ENCODE results near the gene SMTNL1.

SMTNL1 gene

DNA sequence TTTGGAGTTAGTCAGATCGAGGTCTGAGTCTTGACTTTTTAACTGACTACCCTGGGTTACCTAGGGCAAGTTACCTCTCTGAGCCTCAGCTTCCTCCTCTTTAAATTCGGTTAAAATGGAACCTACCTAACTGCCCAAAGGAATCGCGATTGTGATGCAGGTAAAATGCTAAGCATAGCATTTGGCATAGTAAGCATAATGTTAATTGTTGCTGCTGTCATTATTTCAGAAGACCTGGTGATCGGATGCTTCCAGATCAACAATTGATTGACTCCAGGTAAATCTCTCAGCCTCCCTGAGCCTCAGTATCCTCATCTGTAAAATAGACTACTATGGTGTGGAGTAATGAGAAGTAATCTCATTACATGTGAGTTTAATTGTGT lies 21.3 kb upstream of the SMTNL1 start:
- peak overlapping the region; percentile 86 for H3K9ac ChIP-seq (ENCODE audit: low read length)
- H3K36me3 ChIP-seq (replicated peaks; ENCODE audit: low read depth, low read length), result peaks cover 13% of the 10 kb centered on the region
- H3K79me2 ChIP-seq (ENCODE audit: low read length), result peaks cover 51% of the 10 kb centered on the region
- no peaks in the 10 kb centered on the region for H3K9me3 ChIP-seq (ENCODE audit: insufficient read depth, low read length)
- H3K27me3 ChIP-seq (ENCODE audit: low read depth, low read length), result no peaks in the 10 kb centered on the region
- peaks cover 19% of the 10 kb centered on the region for H3K4me1 ChIP-seq (ENCODE audit: low read length)
- peak overlapping the region; percentile 56; the same call in 1 of the 2 replicates for H3K27ac ChIP-seq (ENCODE audit: low read length)
- TF ChIP-seq, protein P1, sequence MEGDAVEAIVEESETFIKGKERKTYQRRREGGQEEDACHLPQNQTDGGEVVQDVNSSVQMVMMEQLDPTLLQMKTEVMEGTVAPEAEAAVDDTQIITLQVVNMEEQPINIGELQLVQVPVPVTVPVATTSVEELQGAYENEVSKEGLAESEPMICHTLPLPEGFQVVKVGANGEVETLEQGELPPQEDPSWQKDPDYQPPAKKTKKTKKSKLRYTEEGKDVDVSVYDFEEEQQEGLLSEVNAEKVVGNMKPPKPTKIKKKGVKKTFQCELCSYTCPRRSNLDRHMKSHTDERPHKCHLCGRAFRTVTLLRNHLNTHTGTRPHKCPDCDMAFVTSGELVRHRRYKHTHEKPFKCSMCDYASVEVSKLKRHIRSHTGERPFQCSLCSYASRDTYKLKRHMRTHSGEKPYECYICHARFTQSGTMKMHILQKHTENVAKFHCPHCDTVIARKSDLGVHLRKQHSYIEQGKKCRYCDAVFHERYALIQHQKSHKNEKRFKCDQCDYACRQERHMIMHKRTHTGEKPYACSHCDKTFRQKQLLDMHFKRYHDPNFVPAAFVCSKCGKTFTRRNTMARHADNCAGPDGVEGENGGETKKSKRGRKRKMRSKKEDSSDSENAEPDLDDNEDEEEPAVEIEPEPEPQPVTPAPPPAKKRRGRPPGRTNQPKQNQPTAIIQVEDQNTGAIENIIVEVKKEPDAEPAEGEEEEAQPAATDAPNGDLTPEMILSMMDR (IDR thresholded peaks at IDR 0.05; ENCODE audit: low read depth, low read length), result no peak
- TF ChIP-seq EZH2phosphoT487 (IDR thresholded peaks at IDR 0.05; ENCODE audit: low read depth), result no peak
- peak overlapping the region; percentile 89 for H3K4me3 ChIP-seq (ENCODE audit: low read length)
- peaks cover 6% of the 10 kb centered on the region; the same call in 1 of the 2 replicates for H4K20me1 ChIP-seq (ENCODE audit: insufficient read depth, low read length)
- peak overlapping the region; percentile 80 for H3K4me2 ChIP-seq (ENCODE audit: low read length)
- H2AFZ ChIP-seq (ENCODE audit: low read depth, low read length), result peak overlapping the region; percentile 95

GRCh38 chr11:57521116-57521515 lies 16.3 kb upstream of the SMTNL1 start:
- Histone ChIP-seq H3K9me3 (ENCODE audit: insufficient read depth, low read length) (no peaks in the 10 kb centered on the region), H3K27ac (ENCODE audit: low read length) (no peak overlapping the region), H3K36me3 (replicated peaks; ENCODE audit: low read depth, low read length) (peaks cover 11% of the 10 kb centered on the region), H3K79me2 (ENCODE audit: low read length) (peaks cover 1% of the 10 kb centered on the region), H3K9ac (ENCODE audit: low read length) (no peak overlapping the region), H4K20me1 (ENCODE audit: insufficient read depth, low read length) (no peaks in the 10 kb centered on the region), H3K4me1 (ENCODE audit: low read length) (peaks cover 7% of the 10 kb centered on the region; the same call in 1 of the 2 replicates), H3K4me3 (ENCODE audit: low read length) (no peak overlapping the region), H2AFZ (ENCODE audit: low read depth, low read length) (no peak overlapping the region), H3K4me2 (ENCODE audit: low read length) (no peak overlapping the region), H3K27me3 (ENCODE audit: low read depth, low read length) (no peaks in the 10 kb centered on the region)
- no peak for TF ChIP-seq EZH2phosphoT487 (IDR thresholded peaks at IDR 0.05; ENCODE audit: low read depth)
- TF ChIP-seq, protein P1 (IDR thresholded peaks at IDR 0.05; ENCODE audit: low read depth, low read length), result no peak

DNA sequence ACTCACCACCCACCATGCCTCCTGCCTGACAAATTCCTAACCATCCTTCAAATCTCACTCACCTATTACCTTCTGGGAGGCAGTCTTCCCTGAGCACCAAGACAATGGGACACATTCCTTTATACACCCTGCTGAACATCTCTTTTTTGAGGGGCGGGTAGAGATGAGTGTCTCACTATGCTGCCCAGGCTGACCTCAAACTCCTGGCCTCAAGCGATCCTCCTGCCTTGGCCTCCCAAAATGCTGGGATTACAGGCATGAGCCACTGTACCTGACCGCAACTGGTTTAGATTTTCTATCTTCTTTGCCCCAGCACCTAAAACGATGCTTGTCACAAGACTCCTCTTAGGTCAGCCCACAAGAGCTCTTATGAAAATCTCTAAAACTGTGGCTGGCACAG lies 14.0 kb upstream of the SMTNL1 start:
- H2AFZ ChIP-seq (ENCODE audit: low read depth, low read length), result no peak overlapping the region
- H3K4me1 ChIP-seq (ENCODE audit: low read length), result peaks cover 4% of the 10 kb centered on the region; the same call in 1 of the 2 replicates
- TF ChIP-seq, protein P1 (IDR thresholded peaks at IDR 0.05; ENCODE audit: low read depth, low read length), result no peak
- no peak for TF ChIP-seq EZH2phosphoT487 (IDR thresholded peaks at IDR 0.05; ENCODE audit: low read depth)
- peaks cover 14% of the 10 kb centered on the region for H3K79me2 ChIP-seq (ENCODE audit: low read length)
- H4K20me1 ChIP-seq (ENCODE audit: insufficient read depth, low read length), result no peaks in the 10 kb centered on the region
- H3K4me2 ChIP-seq (ENCODE audit: low read length), result no peak overlapping the region
- H3K27me3 ChIP-seq (ENCODE audit: low read depth, low read length), result no peaks in the 10 kb centered on the region
- H3K27ac ChIP-seq (ENCODE audit: low read length), result no peak overlapping the region
- H3K9me3 ChIP-seq (ENCODE audit: insufficient read depth, low read length), result no peaks in the 10 kb centered on the region
- no peak overlapping the region for H3K4me3 ChIP-seq (ENCODE audit: low read length)
- H3K36me3 ChIP-seq (replicated peaks; ENCODE audit: low read depth, low read length), result peaks cover 25% of the 10 kb centered on the region
- no peak overlapping the region for H3K9ac ChIP-seq (ENCODE audit: low read length)

DNA sequence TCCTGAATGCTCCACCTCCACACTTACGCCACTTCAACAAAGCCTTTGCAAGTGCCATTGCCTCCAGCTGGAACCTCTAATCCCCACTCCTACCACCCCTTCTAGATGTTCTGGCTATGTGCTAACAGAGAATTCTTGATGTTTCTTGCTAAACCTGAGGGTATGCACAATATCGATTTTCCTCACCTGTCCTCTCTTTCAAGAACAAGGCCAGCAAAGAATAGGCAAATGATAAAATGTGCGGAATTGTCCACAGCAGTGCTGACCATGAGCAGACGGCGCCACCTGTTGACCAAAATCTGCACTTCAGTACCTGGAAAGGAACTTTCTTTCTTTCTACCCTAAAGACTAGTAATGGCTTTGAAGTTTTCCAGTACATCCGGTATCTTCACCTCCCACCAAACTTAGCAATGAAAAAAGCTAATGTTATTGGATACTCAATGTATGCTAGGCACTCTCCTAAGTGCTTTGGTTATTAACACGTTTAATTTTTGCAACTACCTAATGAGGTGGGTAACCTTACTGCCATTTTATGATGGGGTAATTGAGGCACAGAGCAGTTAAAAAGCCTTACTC lies 10.3 kb upstream of the SMTNL1 start:
- Histone ChIP-seq H3K4me2 (ENCODE audit: low read length) (no peak overlapping the region), H3K9ac (ENCODE audit: low read length) (no peak overlapping the region), H3K4me3 (ENCODE audit: low read length) (no peak overlapping the region), H3K9me3 (ENCODE audit: insufficient read depth, low read length) (no peaks in the 10 kb centered on the region), H3K27ac (ENCODE audit: low read length) (no peak overlapping the region), H3K36me3 (replicated peaks; ENCODE audit: low read depth, low read length) (peaks cover 36% of the 10 kb centered on the region), H3K79me2 (ENCODE audit: low read length) (peaks cover 39% of the 10 kb centered on the region), H3K4me1 (ENCODE audit: low read length) (peaks cover 16% of the 10 kb centered on the region), H4K20me1 (ENCODE audit: insufficient read depth, low read length) (no peaks in the 10 kb centered on the region), H2AFZ (ENCODE audit: low read depth, low read length) (no peak overlapping the region), H3K27me3 (ENCODE audit: low read depth, low read length) (no peaks in the 10 kb centered on the region)
- TF ChIP-seq EZH2phosphoT487 (IDR thresholded peaks at IDR 0.05; ENCODE audit: low read depth), result no peak
- TF ChIP-seq, protein P1 (IDR thresholded peaks at IDR 0.05; ENCODE audit: low read depth, low read length), result peak; percentile 98
